GM10248 (cell line): ENCODE data around the gene ANKRD63.

Source experiments
- CTCF ChIA-PET: fragments of 300-600 bp; sonication (Branson Sonifier 250); formaldehyde crosslinking; extraction: SDS; loops from one replicate; lab custom pipeline; 2021; ENCODE audit warnings: antibody characterized with exemption; lab: Yijun Ruan, JAX
- POLR2A ChIA-PET: fragments of 350-650 bp; sonication (Branson Sonifier 250); formaldehyde crosslinking; extraction: SDS; loops from one replicate; lab custom pipeline; 2020; ENCODE audit warnings: antibody characterized with exemption; lab: Yijun Ruan, JAX
- DNase-seq: peaks from one replicate; pipeline ENCODE4 v3.0.0; 2012; ENCODE audit errors: extremely low spot score
- TF ChIP-seq, protein P1 (sequence below): IDR thresholded peaks from 2 replicates; pipeline ENCODE4 v1.5.1; 2012; ENCODE audit warnings: mild to moderate bottlenecking, low read depth; ENCODE audit errors: extremely low read depth, missing control alignments, control extremely low read depth

ANKRD63 gene

GRCh38 chr15:40317580-40317979 is 34.7 kb upstream of the ANKRD63 start:
- DNase-seq, result no peak
- CTCF ChIA-PET, result interaction anchor here (1.2 to 23.2 kb wide), 4 partner anchors 13 to 104 kb away, joined by 3 to 405 read pairs (median 26); no protein-coding TSS in a partner anchor
- TF ChIP-seq, protein P1, sequence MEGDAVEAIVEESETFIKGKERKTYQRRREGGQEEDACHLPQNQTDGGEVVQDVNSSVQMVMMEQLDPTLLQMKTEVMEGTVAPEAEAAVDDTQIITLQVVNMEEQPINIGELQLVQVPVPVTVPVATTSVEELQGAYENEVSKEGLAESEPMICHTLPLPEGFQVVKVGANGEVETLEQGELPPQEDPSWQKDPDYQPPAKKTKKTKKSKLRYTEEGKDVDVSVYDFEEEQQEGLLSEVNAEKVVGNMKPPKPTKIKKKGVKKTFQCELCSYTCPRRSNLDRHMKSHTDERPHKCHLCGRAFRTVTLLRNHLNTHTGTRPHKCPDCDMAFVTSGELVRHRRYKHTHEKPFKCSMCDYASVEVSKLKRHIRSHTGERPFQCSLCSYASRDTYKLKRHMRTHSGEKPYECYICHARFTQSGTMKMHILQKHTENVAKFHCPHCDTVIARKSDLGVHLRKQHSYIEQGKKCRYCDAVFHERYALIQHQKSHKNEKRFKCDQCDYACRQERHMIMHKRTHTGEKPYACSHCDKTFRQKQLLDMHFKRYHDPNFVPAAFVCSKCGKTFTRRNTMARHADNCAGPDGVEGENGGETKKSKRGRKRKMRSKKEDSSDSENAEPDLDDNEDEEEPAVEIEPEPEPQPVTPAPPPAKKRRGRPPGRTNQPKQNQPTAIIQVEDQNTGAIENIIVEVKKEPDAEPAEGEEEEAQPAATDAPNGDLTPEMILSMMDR, result no peak
- POLR2A ChIA-PET, result no interaction called here

GRCh38 chr15:40316931-40317330 is 34.1 kb upstream of the ANKRD63 start:
- ChIA-PET POLR2A (no interaction called here), CTCF (interaction anchor here (1.3 to 23.2 kb wide), 5 partner anchors 9 to 42 kb away, joined by 4 to 405 read pairs (median 7); partner anchors contain the start of gene PLCB2)
- TF ChIP-seq, protein P1, result no peak

GRCh38 chr15:40314723-40315276 is 31.9 kb upstream of the ANKRD63 start:
- no peak for DNase-seq
- TF ChIP-seq, protein P1, result no peak
- ChIA-PET CTCF (interaction anchor here (1.1 to 23.2 kb wide), 4 partner anchors 12 to 40 kb away, joined by 3 to 405 read pairs (median 17); no protein-coding TSS in a partner anchor), POLR2A (no interaction called here)

More at GRCh38 chr15:40316931-40317330, 34.1 kb upstream of the ANKRD63 start:
- no peak for DNase-seq

DNA sequence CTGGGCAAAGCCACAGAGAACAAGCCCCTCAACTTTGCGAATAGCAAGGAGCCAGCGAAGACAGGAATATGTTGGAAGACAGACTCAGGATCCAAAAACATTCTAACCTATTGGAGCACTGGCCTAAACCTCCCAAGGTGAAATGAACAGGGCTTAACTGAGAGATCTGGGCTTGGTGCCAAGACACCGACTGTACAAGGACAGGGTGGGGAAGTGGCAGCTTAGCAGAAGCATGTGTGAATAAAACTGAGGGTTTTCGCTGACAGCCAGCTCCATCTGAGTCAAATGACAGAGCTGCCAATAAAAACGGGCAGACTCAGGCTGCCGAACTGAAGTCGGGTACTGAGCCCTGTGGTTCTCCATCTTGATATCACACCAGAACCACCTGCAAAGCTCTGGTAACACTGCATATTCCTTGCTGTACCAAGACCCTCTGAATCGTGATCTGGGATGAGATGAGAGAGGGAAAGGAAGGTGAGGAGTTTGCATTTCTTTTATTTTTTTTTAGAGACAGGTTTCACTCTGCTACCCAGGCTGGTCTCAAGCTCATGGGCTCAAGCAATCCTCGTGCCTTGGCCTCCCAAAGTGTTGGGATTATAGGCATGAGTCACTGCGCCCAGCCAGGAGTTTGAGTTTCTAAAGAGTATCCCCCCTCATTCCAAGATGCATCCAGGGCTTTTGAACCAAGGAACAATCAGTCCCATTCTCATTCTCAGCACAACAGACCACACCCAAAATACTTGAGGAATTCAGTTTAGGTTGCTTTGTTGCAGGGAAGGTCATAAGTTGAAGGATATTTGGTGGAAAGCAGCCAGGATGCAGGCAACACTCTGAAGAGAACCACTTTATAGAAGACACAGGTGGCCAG is 30.9 kb upstream of the ANKRD63 start:
- ChIA-PET CTCF (interaction anchor here (0.9 to 23.2 kb wide), 8 partner anchors 7 to 104 kb away, joined by 3 to 405 read pairs (median 17); partner anchors contain the start of genes CCDC9B and INAFM2), POLR2A (no interaction called here)
- TF ChIP-seq, protein P1, result no peak
- DNase-seq, result no peak

DNA sequence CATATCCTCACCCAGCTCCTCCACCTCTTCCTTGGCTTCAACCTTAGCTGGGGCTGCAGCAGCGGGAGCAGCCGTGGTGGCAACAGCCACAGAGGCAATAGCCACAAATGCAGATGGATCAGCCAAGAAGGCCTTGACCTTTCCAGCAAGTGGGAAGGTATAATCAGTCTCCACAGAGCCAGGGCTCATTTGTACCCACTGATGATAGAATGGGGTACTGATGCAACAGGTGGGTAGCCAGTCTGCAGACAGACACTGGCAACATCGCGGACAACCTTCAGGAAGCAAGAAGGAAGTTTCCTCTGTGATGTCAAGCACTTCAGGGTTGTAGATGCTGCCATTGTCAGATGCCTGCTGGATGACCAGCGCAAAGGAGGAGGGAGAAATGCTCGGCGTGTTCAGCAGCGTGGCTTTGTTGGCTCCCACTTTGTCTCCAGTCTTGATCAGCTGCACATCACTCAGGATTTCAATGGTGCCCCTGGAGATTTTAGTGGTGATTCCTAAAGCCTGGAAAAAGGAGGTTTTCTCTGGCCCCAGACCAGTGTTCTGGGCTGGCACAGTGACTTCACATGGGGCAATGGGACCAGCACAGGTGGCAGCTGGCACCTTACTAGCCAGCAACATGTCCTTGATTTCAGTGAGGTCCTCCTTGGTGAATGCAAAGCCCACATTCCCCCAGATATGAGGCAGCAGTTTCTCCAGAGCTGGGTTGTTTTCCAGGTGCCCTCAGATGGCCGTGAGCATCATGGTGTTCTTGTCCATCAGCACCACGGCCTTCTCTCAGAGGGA is 29.7 kb upstream of the ANKRD63 start:
- CTCF ChIA-PET, result interaction anchor here (1.3 to 23.2 kb wide), 7 partner anchors 8 to 198 kb away, joined by 3 to 405 read pairs (median 18); partner anchors contain the start of genes CCDC9B and INAFM2
- no peak for DNase-seq
- TF ChIP-seq, protein P1, result no peak
- POLR2A ChIA-PET, result no interaction called here
